DMS 273 treated with DMSO at 0.1 percent for 48 hours (cell line): ENCODE results near the gene DHRS12.
"Not testable (repeated sequence)": the region's sequence is repeated elsewhere in the genome, so short reads cannot be mapped to it uniquely, and the experiment has no call there.

Experiments used
- DNase-seq: peaks from one replicate; lab custom pipeline; 2025; lab: John Stamatoyannopoulos, UW

The DHRS12 gene

GRCh38 chr13:51827254-51827653, 23.3 kb upstream of the DHRS12 start:
- DNase-seq, result no peak

GRCh38 chr13:51826606-51827005, 22.6 kb upstream of the DHRS12 start:
- DNase-seq, result no peak

GRCh38 chr13:51825681-51826254, 21.8 kb upstream of the DHRS12 start:
- DNase-seq, result no peak

- DNase-seq, result no peak
Measured at GRCh38 chr13:51825165-51825592, 21.2 kb upstream of the DHRS12 start.

GRCh38 chr13:51824712-51825111, 20.7 kb upstream of the DHRS12 start:
- not testable (repeated sequence) for DNase-seq

- no peak for DNase-seq
Measured at GRCh38 chr13:51823863-51824262, 19.9 kb upstream of the DHRS12 start.

- no peak for DNase-seq
Measured at GRCh38 chr13:51823359-51823758, 19.4 kb upstream of the DHRS12 start.

GRCh38 chr13:51822106-51822815, 18.3 kb upstream of the DHRS12 start:
- DNase-seq, result no peak

GRCh38 chr13:51821606-51822005, 17.6 kb upstream of the DHRS12 start:
- DNase-seq, result no peak

- no peak for DNase-seq
Measured at GRCh38 chr13:51820016-51820597, 16.1 kb upstream of the DHRS12 start.

- no peak for DNase-seq
Measured at GRCh38 chr13:51819544-51819943, 15.6 kb upstream of the DHRS12 start.

GRCh38 chr13:51818781-51819511, 15.0 kb upstream of the DHRS12 start:
- DNase-seq, result no peak

- no peak for DNase-seq
Measured at GRCh38 chr13:51818276-51818675, 14.3 kb upstream of the DHRS12 start.

- no peak for DNase-seq
Measured at GRCh38 chr13:51817717-51818116, 13.8 kb upstream of the DHRS12 start.

- no peak for DNase-seq
Measured at GRCh38 chr13:51816604-51817249, 12.8 kb upstream of the DHRS12 start.

- DNase-seq, result no peak
Measured at GRCh38 chr13:51815848-51816247, 11.9 kb upstream of the DHRS12 start.

GRCh38 chr13:51814825-51815650, 11.1 kb upstream of the DHRS12 start:
- DNase-seq, result no peak

GRCh38 chr13:51814071-51814470, 10.1 kb upstream of the DHRS12 start:
- DNase-seq, result no peak

- no peak for DNase-seq
Measured at GRCh38 chr13:51811920-51812451, 8.0 kb upstream of the DHRS12 start.

GRCh38 chr13:51811046-51811445, 7.1 kb upstream of the DHRS12 start:
- no peak for DNase-seq

GRCh38 chr13:51808811-51809210, 4.8 kb upstream of the DHRS12 start:
- DNase-seq, result no peak
